Osteoblast (primary cell): ENCODE measurements around the gene COX7C. TPM values are rescaled to one million over a fixed set of nuclear protein-coding genes. Genes with fewer than 3 reads are reported as not detected.

Source experiments
- DNase-seq: peaks from one replicate; pipeline ENCODE4 v3.0.0; 2011; ENCODE audit warnings: low spot score, mixed read lengths; ENCODE audit not compliant: insufficient read length; ENCODE audit errors: missing footprints
- H2AFZ ChIP-seq: 2 replicates; pipeline ENCODE4 v1.6.0; 2011; ENCODE audit warnings: mild to moderate bottlenecking, low read length
- H3K27ac ChIP-seq: 2 replicates; pipeline ENCODE4 v1.5.1; 2011; ENCODE audit warnings: mild to moderate bottlenecking, low read depth, low read length, moderate library complexity
- H3K27me3 ChIP-seq: 2 replicates; pipeline ENCODE4 v1.6.0; 2012; ENCODE audit warnings: mild to moderate bottlenecking, control low read depth, inconsistent platforms, low read length, moderate library complexity; ENCODE audit not compliant: insufficient read depth
- H3K36me3 ChIP-seq: 2 replicates; pipeline ENCODE4 v1.5.1; 2011; ENCODE audit warnings: mild to moderate bottlenecking, low read length, control low read depth, moderate library complexity; ENCODE audit not compliant: insufficient read depth
- H3K4me1 ChIP-seq: 2 replicates; pipeline ENCODE4 v1.5.1; 2011; ENCODE audit warnings: mild to moderate bottlenecking, low read length, control low read depth, moderate library complexity; ENCODE audit not compliant: insufficient read depth
- H3K4me2 ChIP-seq: 2 replicates; pipeline ENCODE4 v1.6.0; 2011; ENCODE audit warnings: mild to moderate bottlenecking, low read length; ENCODE audit not compliant: insufficient read depth
- H3K4me3 ChIP-seq: fragments of 200-600 bp; sonication (generic); 3 replicates; pipeline ENCODE4 v1.5.1; 2012; ENCODE audit warnings: mild to moderate bottlenecking, low read length, inconsistent platforms; ENCODE audit not compliant: insufficient read depth
- H3K79me2 ChIP-seq: 2 replicates; pipeline ENCODE4 v1.6.0; 2012; ENCODE audit warnings: mild to moderate bottlenecking, low read length, control low read depth, inconsistent platforms; ENCODE audit not compliant: insufficient read depth
- H3K9me3 ChIP-seq: 2 replicates; pipeline ENCODE4 v1.5.1; 2011; ENCODE audit warnings: low read depth, low read length, control low read depth
- H4K20me1 ChIP-seq: 2 replicates; pipeline ENCODE4 v1.6.0; 2012; ENCODE audit warnings: mild to moderate bottlenecking, low read length, control low read depth; ENCODE audit not compliant: insufficient read depth
- CTCF ChIP-seq: IDR thresholded peaks from 2 replicates; pipeline ENCODE4 v1.5.1; 2011; ENCODE audit warnings: mild to moderate bottlenecking, low read depth, low read length, moderate library complexity; ENCODE audit errors: extremely low read depth
- total RNA-seq: library from RNA; depleted of rRNA; stranded (reverse); fragments of >200 nt; gene quantifications from 2 replicates; pipeline ENCODE4 v1.2.3, GENCODE V29; 2012

The COX7C gene
- total RNA-seq, 1 donor = 128 TPM

- no peak for DNase-seq
- Histone ChIP-seq H3K36me3 (no peaks in the 10 kb centered on the region), H3K27me3 (no peaks in the 10 kb centered on the region), H2AFZ (no peak overlapping the region), H4K20me1 (no peaks in the 10 kb centered on the region), H3K27ac (no peak overlapping the region), H3K4me1 (peaks cover 1% of the 10 kb centered on the region), H3K4me2 (no peak overlapping the region), H3K9me3 (no peaks in the 10 kb centered on the region), H3K79me2 (peaks cover 8% of the 10 kb centered on the region), H3K4me3 (no peak overlapping the region)
- TF ChIP-seq CTCF = no peak
Observed at GRCh38 chr5:86613455-86613854, 4.3 kb upstream of the COX7C start.

GRCh38 chr5:86617309-86617755 lies 409 bp upstream of the COX7C start:
- Histone ChIP-seq H3K4me1 (peaks cover 5% of the 10 kb centered on the region), H3K27me3 (no peaks in the 10 kb centered on the region), H3K27ac (no peak overlapping the region), H3K4me3 (peak overlapping the region; percentile 99), H3K4me2 (peak overlapping the region; percentile 97), H3K79me2 (peaks cover 13% of the 10 kb centered on the region), H4K20me1 (no peaks in the 10 kb centered on the region), H3K9me3 (no peaks in the 10 kb centered on the region), H2AFZ (peak overlapping the region; percentile 99), H3K36me3 (peaks cover 26% of the 10 kb centered on the region)
- TF ChIP-seq CTCF = no peak
- no peak for DNase-seq

- TF ChIP-seq CTCF = no peak
- Histone ChIP-seq H3K9me3 (no peaks in the 10 kb centered on the region), H3K27ac (no peak overlapping the region), H3K27me3 (no peaks in the 10 kb centered on the region), H2AFZ (no peak overlapping the region), H3K4me3 (no peak overlapping the region), H3K36me3 (peaks cover 26% of the 10 kb centered on the region), H4K20me1 (no peaks in the 10 kb centered on the region), H3K79me2 (peaks cover 2% of the 10 kb centered on the region), H3K4me1 (no peaks in the 10 kb centered on the region), H3K4me2 (no peak overlapping the region)
- no peak for DNase-seq
Observed at GRCh38 chr5:86623785-86624483, 6.2 kb downstream of the COX7C start.

- H3K4me3 ChIP-seq = no peak overlapping the region
- H3K9me3 ChIP-seq = no peaks in the 10 kb centered on the region
- DNase-seq = no peak
- no peaks in the 10 kb centered on the region for H4K20me1 ChIP-seq
- no peak overlapping the region for H2AFZ ChIP-seq
- H3K27ac ChIP-seq = no peak overlapping the region
- no peaks in the 10 kb centered on the region for H3K79me2 ChIP-seq
- no peaks in the 10 kb centered on the region for H3K27me3 ChIP-seq
- no peak for TF ChIP-seq CTCF
- peaks cover 16% of the 10 kb centered on the region for H3K36me3 ChIP-seq
- no peaks in the 10 kb centered on the region for H3K4me1 ChIP-seq
- H3K4me2 ChIP-seq = no peak overlapping the region
Observed at GRCh38 chr5:86625148-86625547, 7.4 kb downstream of the COX7C start.
